ENCODE measurements around the gene MGST3. TPM values are rescaled to one million over a fixed set of nuclear protein-coding genes. Genes with fewer than 3 reads are reported as not detected.

MGST3 gene
- total RNA-seq, 1 experiment from 2014 or later: 87.7 TPM

- H3K4me2 ChIP-seq (ENCODE audit: insufficient read depth, insufficient read length, low read length): no peak overlapping the region
- H2BK120ac ChIP-seq (ENCODE audit: low read depth, low read length, poor library complexity, severe bottlenecking): no peak overlapping the region
- H3K27ac ChIP-seq (ENCODE audit: insufficient read length, low read depth, low read length): no peak overlapping the region
- no peaks in the 10 kb centered on the region for H3K79me1 ChIP-seq (ENCODE audit: insufficient read depth, low read depth, low read length, poor library complexity, severe bottlenecking)
- no peak for DNase-seq
- H3K18ac ChIP-seq (ENCODE audit: insufficient read length, low read depth, low read length): no peak overlapping the region
- H4K20me1 ChIP-seq (ENCODE audit: control insufficient read depth, insufficient read depth, insufficient read length): no peaks in the 10 kb centered on the region
- no peaks in the 10 kb centered on the region for H3K27me3 Mint-ChIP-seq (ENCODE audit: low read depth)
- no peak overlapping the region for H2BK20ac ChIP-seq (ENCODE audit: low read depth, low read length, poor library complexity, severe bottlenecking)
- no peak overlapping the region for H3K14ac ChIP-seq (ENCODE audit: insufficient read depth, low read length)
- no peak overlapping the region for H3K27ac Mint-ChIP-seq
- H3K4me1 Mint-ChIP-seq: peaks cover 20 to 25% of the 10 kb centered on the region in 2 experiments
- WGBS (ENCODE audit: extremely low coverage, insufficient read length, low lambda C conversion rate): no CpG with 5 or more reads among the region's 3 CpGs
- H4K5ac ChIP-seq (ENCODE audit: insufficient read length, low read depth, low read length): no peak overlapping the region
- no peak overlapping the region for H2AK5ac ChIP-seq (ENCODE audit: insufficient read length, low read length)
- H3K23ac ChIP-seq (ENCODE audit: insufficient read length, low read depth, low read length): no peak overlapping the region
- no peak overlapping the region for H4K91ac ChIP-seq (ENCODE audit: insufficient read length, low read depth, low read length)
- peaks cover 11% of the 10 kb centered on the region for H3K23me2 ChIP-seq (ENCODE audit: insufficient read length, low read depth, low read length, poor library complexity, severe bottlenecking)
- no peaks in the 10 kb centered on the region for H3K9me3 Mint-ChIP-seq
- H3K56ac ChIP-seq (ENCODE audit: insufficient read length, low read depth, low read length): no peak overlapping the region
- TF ChIP-seq CTCF (conservative IDR thresholded peaks at IDR 0.05): no peak
- no peaks in the 10 kb centered on the region for H3K9me3 ChIP-seq (ENCODE audit: control insufficient read depth, low read depth, low read length)
- no peaks in the 10 kb centered on the region for H3K27me3 ChIP-seq (ENCODE audit: insufficient read depth, low read length)
- H2BK12ac ChIP-seq (ENCODE audit: insufficient read length, low read depth, low read length): no peak overlapping the region
- H2BK5ac ChIP-seq (ENCODE audit: insufficient read length, low read length): no peak overlapping the region
- H3K4ac ChIP-seq (ENCODE audit: low read depth, low read length): no peak overlapping the region
- peaks cover 5% of the 10 kb centered on the region; the same call in 1 of the 2 replicates for H3K4me1 ChIP-seq (ENCODE audit: insufficient read depth, low read length)
- H3K9ac ChIP-seq (ENCODE audit: extremely low read depth, insufficient read length, low read length): no peak overlapping the region
- no peak overlapping the region for H2AFZ ChIP-seq (ENCODE audit: low read length)
- peak overlapping the region in 1 of 2 experiments; percentile 47; a peak in 2 of 5 replicates for H3K4me3 Mint-ChIP-seq
- no peak overlapping the region for H2BK15ac ChIP-seq (ENCODE audit: low read depth, low read length)
- no peak overlapping the region for H4K8ac ChIP-seq (replicated peaks; ENCODE audit: insufficient read length, low read depth, low read length)
- peaks cover 2% of the 10 kb centered on the region; the same call in 1 of the 2 replicates for H3K79me2 ChIP-seq (ENCODE audit: insufficient read depth, low read length)
- H3K36me3 Mint-ChIP-seq (ENCODE audit: insufficient read depth in 1 of 3, low read depth in 3 of 3): no peaks in the 10 kb centered on the region
- H3T11ph ChIP-seq (ENCODE audit: low read length): no peak overlapping the region
Measured at GRCh38 chr1:165629151-165629550, 1.9 kb upstream of the MGST3 start.

Measured in H9 (cell line).